ENCODE results near the gene CDH12.
"Not testable (repeated sequence)": the region's sequence is repeated elsewhere in the genome, so short reads cannot be mapped to it uniquely, and the experiment has no call there.

Gene CDH12

DNA sequence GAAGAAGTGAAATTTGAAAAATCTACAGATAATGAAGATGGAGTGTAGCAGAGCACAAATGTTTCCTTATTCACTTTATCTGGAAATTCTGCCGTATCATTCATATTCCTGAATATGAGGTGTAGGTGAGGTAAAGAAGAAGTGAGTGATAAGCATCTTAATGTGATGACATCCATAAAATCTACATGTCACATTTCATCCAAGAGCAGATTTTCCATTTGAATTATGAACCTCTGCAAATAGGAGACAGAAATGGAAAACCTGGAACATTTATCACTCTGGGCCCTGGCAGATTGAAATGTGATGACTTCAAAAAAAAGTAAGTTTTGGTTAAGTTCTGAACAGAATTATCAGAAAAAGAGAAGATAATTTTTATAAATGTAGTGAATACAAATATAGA lies 240.2 kb downstream of the CDH12 start:
- Histone ChIP-seq H3K9me3 (ENCODE audit: control insufficient read depth, insufficient read depth, low read depth, low read length) (peaks cover 6% of the 10 kb centered on the region), H3K9ac (ENCODE audit: low read length) (no peak overlapping the region), H3K4me3 (ENCODE audit: low read depth, low read length) (no peak overlapping the region), H3K27ac (ENCODE audit: low read depth, low read length) (no peak overlapping the region), H3K4me1 (ENCODE audit: control insufficient read depth, insufficient read depth, low read length) (no peaks in the 10 kb centered on the region), H3K36me3 (ENCODE audit: control insufficient read depth, insufficient read depth, low read length) (no peaks in the 10 kb centered on the region), H3K27me3 (ENCODE audit: control insufficient read depth, insufficient read depth, low read length) (peaks cover 21% of the 10 kb centered on the region; the same call in 1 of the 2 replicates)

DNA sequence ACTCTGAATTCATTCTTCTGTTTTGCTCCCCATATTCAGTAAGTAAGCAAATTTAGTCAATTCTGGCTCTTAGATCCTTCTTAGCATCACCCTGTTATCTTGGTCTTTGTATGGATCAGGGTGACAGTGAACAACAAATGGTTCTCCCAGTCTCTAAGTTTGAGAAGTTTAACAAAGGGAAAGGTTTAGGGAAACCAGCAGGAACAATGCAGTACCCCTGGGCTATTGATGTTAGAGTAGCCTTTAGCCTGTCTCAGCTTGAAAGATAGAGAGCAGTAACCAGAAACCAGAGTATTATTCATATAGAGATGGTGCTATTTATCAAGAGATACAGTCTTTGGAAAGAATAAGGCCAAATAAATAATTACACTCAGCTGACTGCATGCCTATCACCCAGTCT lies 241.8 kb downstream of the CDH12 start:
- Histone ChIP-seq H3K27ac (ENCODE audit: low read depth, low read length) (no peak overlapping the region), H3K4me1 (ENCODE audit: control insufficient read depth, insufficient read depth, low read length) (no peaks in the 10 kb centered on the region), H3K36me3 (ENCODE audit: control insufficient read depth, insufficient read depth, low read length) (no peaks in the 10 kb centered on the region), H3K27me3 (ENCODE audit: control insufficient read depth, insufficient read depth, low read length) (peaks cover 21% of the 10 kb centered on the region; the same call in 1 of the 2 replicates), H3K4me3 (ENCODE audit: low read depth, low read length) (no peak overlapping the region), H3K9ac (ENCODE audit: low read length) (no peak overlapping the region), H3K9me3 (ENCODE audit: control insufficient read depth, insufficient read depth, low read depth, low read length) (peaks cover 20% of the 10 kb centered on the region)

DNA sequence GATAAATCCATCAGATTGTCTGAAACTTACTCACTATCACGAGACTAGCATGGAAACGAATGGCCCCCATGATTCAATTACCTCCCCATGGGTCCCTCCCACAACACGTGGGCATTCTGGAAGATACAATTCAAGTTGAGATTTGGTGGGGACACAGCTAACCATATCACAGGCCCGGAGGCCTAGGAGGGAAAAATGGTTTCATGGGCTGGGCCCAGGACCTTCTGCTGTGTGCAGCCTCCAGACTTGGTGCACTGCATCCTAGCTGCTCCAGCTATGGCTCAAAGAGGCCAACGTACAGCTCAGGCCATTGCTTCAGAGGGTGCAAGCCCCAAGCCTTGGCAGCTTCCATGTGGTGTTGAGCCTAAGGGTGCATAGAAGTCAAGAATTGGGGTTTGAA lies 245.6 kb downstream of the CDH12 start:
- not testable (repeated sequence) for H3K27me3 ChIP-seq (ENCODE audit: control insufficient read depth, insufficient read depth, low read length); H3K36me3 ChIP-seq (ENCODE audit: control insufficient read depth, insufficient read depth, low read length); H3K9ac ChIP-seq (ENCODE audit: low read length); H3K4me1 ChIP-seq (ENCODE audit: control insufficient read depth, insufficient read depth, low read length); H3K27ac ChIP-seq (ENCODE audit: low read depth, low read length); H3K4me3 ChIP-seq (ENCODE audit: low read depth, low read length)
- peaks cover 20% of the 10 kb centered on the region for H3K9me3 ChIP-seq (ENCODE audit: control insufficient read depth, insufficient read depth, low read depth, low read length)

DNA sequence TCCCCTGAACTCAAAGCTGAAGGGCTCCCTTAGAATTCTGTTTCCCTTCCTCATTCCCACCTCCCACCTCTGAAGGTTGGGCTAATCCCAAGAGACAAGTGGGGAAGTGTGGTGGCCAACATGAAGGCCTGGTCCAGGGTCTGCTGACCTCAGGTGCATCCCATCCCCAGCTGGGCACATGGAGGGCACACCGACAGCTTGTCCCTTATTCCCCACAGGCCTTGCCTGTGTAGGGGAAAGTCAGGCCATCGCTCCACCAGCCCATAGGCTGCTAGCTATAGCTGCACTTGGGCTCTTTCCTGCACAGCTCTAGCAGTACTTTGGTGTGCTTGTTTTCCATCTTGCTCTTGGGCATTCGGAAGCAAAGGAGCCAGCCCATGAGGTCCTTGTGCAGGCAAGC lies 247.7 kb downstream of the CDH12 start:
- peaks cover 20% of the 10 kb centered on the region for H3K9me3 ChIP-seq (ENCODE audit: control insufficient read depth, insufficient read depth, low read depth, low read length)
- no peak overlapping the region for H3K27ac ChIP-seq (ENCODE audit: low read depth, low read length)
- H3K4me1 ChIP-seq (ENCODE audit: control insufficient read depth, insufficient read depth, low read length) = no peaks in the 10 kb centered on the region
- no peak overlapping the region for H3K4me3 ChIP-seq (ENCODE audit: low read depth, low read length)
- H3K27me3 ChIP-seq (ENCODE audit: control insufficient read depth, insufficient read depth, low read length) = no peaks in the 10 kb centered on the region
- no peak overlapping the region for H3K9ac ChIP-seq (ENCODE audit: low read length)
- no peaks in the 10 kb centered on the region for H3K36me3 ChIP-seq (ENCODE audit: control insufficient read depth, insufficient read depth, low read length)

DNA sequence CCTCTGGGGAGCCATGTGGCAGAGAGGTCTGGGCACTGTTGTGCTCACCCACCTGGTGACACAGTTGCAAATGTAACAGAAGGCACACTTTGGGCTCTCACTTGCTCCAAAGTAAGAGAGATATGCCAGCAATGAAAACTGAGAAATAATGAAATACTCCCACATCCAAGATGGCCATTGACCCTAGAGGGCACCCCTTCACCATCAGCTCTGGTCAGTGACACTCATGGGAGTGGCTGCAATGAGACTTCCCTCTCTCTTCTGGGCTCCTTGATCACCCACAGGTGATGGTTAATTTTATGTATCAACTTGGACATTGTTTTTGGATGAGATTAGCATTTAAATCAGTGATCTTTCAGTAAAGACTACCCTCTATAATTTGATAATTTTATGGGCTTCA lies 248.4 kb downstream of the CDH12 start:
- no peaks in the 10 kb centered on the region for H3K36me3 ChIP-seq (ENCODE audit: control insufficient read depth, insufficient read depth, low read length)
- H3K9me3 ChIP-seq (ENCODE audit: control insufficient read depth, insufficient read depth, low read depth, low read length) = peaks cover 20% of the 10 kb centered on the region
- no peaks in the 10 kb centered on the region for H3K27me3 ChIP-seq (ENCODE audit: control insufficient read depth, insufficient read depth, low read length)
- H3K9ac ChIP-seq (ENCODE audit: low read length) = no peak overlapping the region
- H3K27ac ChIP-seq (ENCODE audit: low read depth, low read length) = no peak overlapping the region
- H3K4me1 ChIP-seq (ENCODE audit: control insufficient read depth, insufficient read depth, low read length) = no peaks in the 10 kb centered on the region
- no peak overlapping the region for H3K4me3 ChIP-seq (ENCODE audit: low read depth, low read length)

DNA sequence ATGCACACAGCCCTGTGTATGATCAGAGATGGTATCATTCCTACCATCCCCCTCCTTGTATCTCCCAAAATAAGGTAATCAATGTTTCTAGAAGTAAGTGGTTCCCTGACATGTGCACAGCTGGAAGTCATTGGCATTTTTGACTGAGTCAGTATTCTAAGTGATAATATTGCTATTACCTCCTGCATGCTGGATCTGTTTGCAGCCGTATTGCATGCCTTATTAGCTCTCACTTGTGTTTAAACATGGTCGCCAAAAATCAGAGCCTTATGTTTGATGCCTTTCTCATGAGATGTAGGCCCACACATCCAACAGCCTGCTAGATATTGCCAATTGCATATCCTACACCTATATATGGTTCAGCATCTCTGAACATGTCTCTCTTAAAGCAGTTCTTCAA lies 254.3 kb downstream of the CDH12 start:
- no peaks in the 10 kb centered on the region for H3K27me3 ChIP-seq (ENCODE audit: control insufficient read depth, insufficient read depth, low read length)
- no peaks in the 10 kb centered on the region for H3K4me1 ChIP-seq (ENCODE audit: control insufficient read depth, insufficient read depth, low read length)
- H3K9me3 ChIP-seq (ENCODE audit: control insufficient read depth, insufficient read depth, low read depth, low read length) = no peaks in the 10 kb centered on the region
- H3K27ac ChIP-seq (ENCODE audit: low read depth, low read length) = no peak overlapping the region
- no peaks in the 10 kb centered on the region for H3K36me3 ChIP-seq (ENCODE audit: control insufficient read depth, insufficient read depth, low read length)
- no peak overlapping the region for H3K4me3 ChIP-seq (ENCODE audit: low read depth, low read length)
- no peak overlapping the region for H3K9ac ChIP-seq (ENCODE audit: low read length)

DNA sequence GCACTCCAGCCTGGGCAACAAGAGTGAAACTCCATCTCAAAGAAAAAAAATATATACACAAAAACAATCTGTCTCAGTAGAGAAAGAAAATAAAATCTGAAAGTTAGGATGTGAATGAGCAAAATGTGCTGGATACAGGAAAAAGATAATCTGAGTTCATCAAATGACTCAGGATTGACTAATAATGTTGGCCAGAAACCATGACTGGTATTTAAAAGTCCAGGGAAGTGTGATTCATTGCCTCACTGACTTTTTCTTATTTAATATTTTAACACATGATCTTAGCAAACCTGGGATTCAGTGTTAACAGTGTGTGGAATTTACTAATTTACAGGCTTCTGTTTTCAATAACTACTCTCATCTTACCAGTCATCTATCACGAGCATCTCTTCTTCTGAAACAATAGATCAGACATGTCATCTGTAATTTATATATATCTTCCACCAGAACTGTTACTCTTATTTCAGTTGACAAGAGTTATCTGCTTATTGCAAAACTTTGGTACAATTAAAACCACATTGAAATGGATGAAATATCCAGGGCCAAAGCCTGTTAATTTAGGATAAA lies 256.7 kb downstream of the CDH12 start:
- H3K4me1 ChIP-seq (ENCODE audit: control insufficient read depth, insufficient read depth, low read length) = no peaks in the 10 kb centered on the region
- no peaks in the 10 kb centered on the region for H3K9me3 ChIP-seq (ENCODE audit: control insufficient read depth, insufficient read depth, low read depth, low read length)
- H3K4me3 ChIP-seq (ENCODE audit: low read depth, low read length) = no peak overlapping the region
- H3K9ac ChIP-seq (ENCODE audit: low read length) = no peak overlapping the region
- no peaks in the 10 kb centered on the region for H3K36me3 ChIP-seq (ENCODE audit: control insufficient read depth, insufficient read depth, low read length)
- H3K27me3 ChIP-seq (ENCODE audit: control insufficient read depth, insufficient read depth, low read length) = no peaks in the 10 kb centered on the region
- no peak overlapping the region for H3K27ac ChIP-seq (ENCODE audit: low read depth, low read length)

DNA sequence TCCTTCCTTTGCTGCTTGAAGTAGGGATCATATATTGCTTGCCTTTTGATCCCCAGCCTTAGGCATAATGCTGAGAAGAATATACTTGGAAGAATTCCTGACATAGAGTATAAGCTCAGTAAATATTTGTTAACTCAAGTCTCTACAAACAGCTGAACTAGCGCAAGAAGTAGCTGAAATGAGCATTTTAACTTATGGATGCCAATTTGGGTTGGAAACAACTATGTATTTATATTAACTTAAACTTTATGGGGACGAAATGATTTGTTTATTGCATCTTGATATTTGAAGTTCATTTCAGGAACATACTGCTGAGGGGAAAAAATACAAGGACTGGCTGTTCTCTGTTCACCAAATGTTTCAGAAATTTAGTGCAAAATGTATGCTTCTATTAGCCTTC lies 258.7 kb downstream of the CDH12 start:
- Histone ChIP-seq H3K4me1 (ENCODE audit: control insufficient read depth, insufficient read depth, low read length) (no peaks in the 10 kb centered on the region), H3K27ac (ENCODE audit: low read depth, low read length) (no peak overlapping the region), H3K9ac (ENCODE audit: low read length) (no peak overlapping the region), H3K36me3 (ENCODE audit: control insufficient read depth, insufficient read depth, low read length) (no peaks in the 10 kb centered on the region), H3K9me3 (ENCODE audit: control insufficient read depth, insufficient read depth, low read depth, low read length) (no peaks in the 10 kb centered on the region), H3K27me3 (ENCODE audit: control insufficient read depth, insufficient read depth, low read length) (no peaks in the 10 kb centered on the region), H3K4me3 (ENCODE audit: low read depth, low read length) (no peak overlapping the region)

DNA sequence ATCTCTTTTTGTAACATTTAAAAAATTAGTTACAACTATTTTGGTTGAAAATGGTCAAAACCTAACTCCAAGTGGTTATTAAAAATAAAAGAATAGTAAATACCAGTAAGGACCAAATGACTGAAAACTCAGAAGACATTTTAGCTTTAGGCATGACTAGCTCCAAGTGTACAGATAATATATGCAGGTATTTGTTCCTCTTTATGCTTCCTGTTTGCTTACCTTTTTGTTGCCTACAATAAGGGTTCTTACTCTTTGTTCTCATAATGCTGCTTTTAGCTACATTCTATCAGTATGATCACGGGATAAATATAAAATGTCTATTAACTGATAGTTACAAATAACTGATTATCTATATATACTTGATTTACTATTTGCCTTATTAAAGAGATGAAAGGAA lies 259.6 kb downstream of the CDH12 start:
- no peaks in the 10 kb centered on the region for H3K9me3 ChIP-seq (ENCODE audit: control insufficient read depth, insufficient read depth, low read depth, low read length)
- no peaks in the 10 kb centered on the region for H3K27me3 ChIP-seq (ENCODE audit: control insufficient read depth, insufficient read depth, low read length)
- H3K9ac ChIP-seq (ENCODE audit: low read length) = no peak overlapping the region
- H3K4me3 ChIP-seq (ENCODE audit: low read depth, low read length) = no peak overlapping the region
- H3K4me1 ChIP-seq (ENCODE audit: control insufficient read depth, insufficient read depth, low read length) = no peaks in the 10 kb centered on the region
- H3K36me3 ChIP-seq (ENCODE audit: control insufficient read depth, insufficient read depth, low read length) = no peaks in the 10 kb centered on the region
- H3K27ac ChIP-seq (ENCODE audit: low read depth, low read length) = no peak overlapping the region

DNA sequence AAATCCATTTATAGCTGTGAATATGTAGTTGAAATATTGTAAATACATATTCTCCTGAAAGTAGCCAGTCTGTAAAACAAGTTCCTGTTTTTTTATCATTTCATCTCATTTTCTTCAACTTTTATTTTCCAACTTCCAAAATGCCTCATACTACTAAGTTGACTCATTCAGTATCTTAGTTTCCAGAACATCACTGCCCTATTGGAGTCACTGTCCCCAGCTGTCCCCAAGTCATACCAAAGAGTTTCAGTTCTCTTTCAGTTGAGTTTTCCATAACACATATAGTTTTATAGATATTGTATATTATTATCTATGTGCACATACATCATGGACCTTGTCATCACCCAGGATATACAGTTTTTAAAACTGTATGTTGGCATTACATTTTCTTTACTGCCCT lies 261.7 kb downstream of the CDH12 start:
- Histone ChIP-seq H3K9ac (ENCODE audit: low read length) (no peak overlapping the region), H3K9me3 (ENCODE audit: control insufficient read depth, insufficient read depth, low read depth, low read length) (no peaks in the 10 kb centered on the region), H3K4me3 (ENCODE audit: low read depth, low read length) (no peak overlapping the region), H3K4me1 (ENCODE audit: control insufficient read depth, insufficient read depth, low read length) (no peaks in the 10 kb centered on the region), H3K27ac (ENCODE audit: low read depth, low read length) (no peak overlapping the region), H3K36me3 (ENCODE audit: control insufficient read depth, insufficient read depth, low read length) (no peaks in the 10 kb centered on the region), H3K27me3 (ENCODE audit: control insufficient read depth, insufficient read depth, low read length) (no peaks in the 10 kb centered on the region)

DNA sequence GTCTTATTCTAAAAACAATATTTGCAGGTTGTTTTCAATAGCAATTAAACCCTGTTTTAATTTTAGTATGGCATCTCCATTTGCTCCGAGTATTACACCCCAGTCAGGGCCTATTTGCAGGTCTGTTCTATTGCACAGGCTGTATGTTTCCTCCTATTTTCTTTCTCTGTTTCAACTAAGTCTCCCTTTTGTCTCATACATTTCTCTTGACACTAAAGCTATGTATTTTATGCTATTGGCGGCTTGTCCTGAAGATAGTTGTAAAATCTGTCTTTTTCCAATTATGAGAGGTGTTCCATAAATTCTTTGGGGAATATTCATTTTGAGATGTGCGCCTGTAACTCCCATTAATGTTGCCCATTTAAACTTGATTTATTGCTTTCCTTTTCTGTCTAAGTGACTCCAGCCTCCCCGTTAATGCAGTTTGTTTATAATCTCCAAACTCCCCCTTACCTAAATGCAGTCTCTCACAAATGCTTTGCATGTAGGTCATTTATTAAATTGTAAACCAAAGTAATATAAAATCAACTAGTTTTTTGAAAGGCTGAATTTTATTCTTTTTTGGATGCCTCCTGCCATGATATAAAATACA lies 262.4 kb downstream of the CDH12 start:
- no peak overlapping the region for H3K9ac ChIP-seq (ENCODE audit: low read length)
- no peaks in the 10 kb centered on the region for H3K27me3 ChIP-seq (ENCODE audit: control insufficient read depth, insufficient read depth, low read length)
- no peaks in the 10 kb centered on the region for H3K36me3 ChIP-seq (ENCODE audit: control insufficient read depth, insufficient read depth, low read length)
- no peaks in the 10 kb centered on the region for H3K4me1 ChIP-seq (ENCODE audit: control insufficient read depth, insufficient read depth, low read length)
- no peak overlapping the region for H3K27ac ChIP-seq (ENCODE audit: low read depth, low read length)
- H3K4me3 ChIP-seq (ENCODE audit: low read depth, low read length) = no peak overlapping the region
- H3K9me3 ChIP-seq (ENCODE audit: control insufficient read depth, insufficient read depth, low read depth, low read length) = no peaks in the 10 kb centered on the region

DNA sequence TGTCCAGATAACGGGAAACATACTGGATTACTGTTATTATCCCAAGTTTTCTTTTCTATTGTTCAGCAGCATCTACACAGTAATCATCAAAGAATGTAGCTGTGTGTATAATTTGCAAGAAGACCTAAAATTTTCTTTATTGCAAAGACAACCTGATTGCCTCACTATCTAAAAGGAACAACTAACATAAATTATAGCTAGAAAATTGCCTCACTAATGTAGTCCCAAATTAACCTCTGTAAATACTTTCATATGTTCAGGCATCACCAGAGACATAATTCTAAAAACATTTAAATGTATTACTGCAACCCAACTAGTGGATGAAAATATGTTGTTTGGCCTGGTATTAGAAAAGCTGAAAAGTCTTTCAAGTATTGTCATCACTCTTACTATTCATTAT lies 275.4 kb downstream of the CDH12 start:
- no peak overlapping the region for H3K4me3 ChIP-seq (ENCODE audit: low read depth, low read length)
- no peaks in the 10 kb centered on the region for H3K36me3 ChIP-seq (ENCODE audit: control insufficient read depth, insufficient read depth, low read length)
- H3K27ac ChIP-seq (ENCODE audit: low read depth, low read length) = no peak overlapping the region
- H3K9me3 ChIP-seq (ENCODE audit: control insufficient read depth, insufficient read depth, low read depth, low read length) = no peaks in the 10 kb centered on the region
- H3K4me1 ChIP-seq (ENCODE audit: control insufficient read depth, insufficient read depth, low read length) = no peaks in the 10 kb centered on the region
- H3K27me3 ChIP-seq (ENCODE audit: control insufficient read depth, insufficient read depth, low read length) = no peaks in the 10 kb centered on the region
- no peak overlapping the region for H3K9ac ChIP-seq (ENCODE audit: low read length)

Measured in HUES6 (cell line).